Stimulated activated CD8-positive, alpha-beta memory T cell treated with anti-CD3 and anti-CD28 coated beads, Interleukin-15, amount 100 ng/mL, for 1 hour (primary cell): ENCODE data around the gene SRPK2.

Source experiments
- DNase-seq: peaks from one replicate; pipeline ENCODE4 v3.0.0-alpha.2; 2020; ENCODE audit warnings: low read depth

SRPK2 gene

GRCh38 chr7:105133986-105134655 lies 254.6 kb downstream of the SRPK2 start:
- DNase-seq = no peak

GRCh38 chr7:105133358-105133757 lies 255.4 kb downstream of the SRPK2 start:
- no peak for DNase-seq

DNA sequence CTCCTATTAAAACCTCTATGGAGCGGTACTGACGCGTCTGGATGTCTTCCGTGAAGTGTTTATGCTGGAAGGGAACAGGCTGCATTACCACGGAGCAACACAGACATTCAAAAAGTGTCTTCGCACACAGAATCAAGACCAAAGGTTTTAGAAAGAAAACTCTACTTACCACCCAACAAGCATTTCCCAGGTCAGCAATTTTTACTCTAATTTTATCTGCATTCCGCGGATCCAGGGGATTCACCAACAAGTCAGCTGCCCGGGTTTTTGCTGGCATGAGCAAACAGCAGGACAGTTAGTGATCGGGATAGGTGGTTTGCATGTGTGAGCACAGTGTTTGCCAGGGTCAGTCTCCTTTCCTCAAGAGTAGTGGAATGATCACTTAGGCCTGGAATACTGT lies 255.9 kb downstream of the SRPK2 start:
- no peak for DNase-seq

- no peak for DNase-seq
These were observed 256.4 kb downstream of the SRPK2 start for GRCh38 chr7:105132335-105132734.

- no peak for DNase-seq
These were observed 256.8 kb downstream of the SRPK2 start for GRCh38 chr7:105131890-105132289.

DNA sequence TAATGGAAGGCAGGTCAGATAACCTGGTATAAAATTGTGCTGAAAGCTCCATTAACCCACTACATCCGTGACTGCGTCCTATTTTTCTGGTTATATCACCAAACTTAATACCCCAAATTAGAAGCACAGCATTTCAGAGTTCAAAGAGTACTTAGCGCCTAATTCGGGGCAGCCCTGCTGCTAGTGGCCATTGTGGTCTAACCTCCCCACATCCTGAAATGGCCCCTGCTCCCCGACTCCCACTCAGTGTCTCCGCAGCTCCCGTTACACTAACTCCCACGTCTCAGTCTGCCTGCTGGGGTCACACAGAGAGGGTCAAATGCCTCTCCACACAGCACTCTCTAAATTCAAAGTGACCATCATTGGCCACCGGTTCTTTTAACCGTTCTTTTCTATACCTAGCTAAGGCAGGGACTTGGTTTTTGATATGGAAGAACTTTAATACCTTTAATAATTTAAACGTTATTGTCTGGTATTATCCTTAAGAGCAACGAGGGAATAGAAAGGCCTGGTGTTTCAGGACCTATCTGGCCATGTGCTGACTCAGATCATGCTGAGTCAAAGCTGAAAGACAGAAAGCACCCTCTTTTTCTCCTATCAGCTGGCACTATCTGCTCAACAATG lies 257.6 kb downstream of the SRPK2 start:
- no peak for DNase-seq

DNA sequence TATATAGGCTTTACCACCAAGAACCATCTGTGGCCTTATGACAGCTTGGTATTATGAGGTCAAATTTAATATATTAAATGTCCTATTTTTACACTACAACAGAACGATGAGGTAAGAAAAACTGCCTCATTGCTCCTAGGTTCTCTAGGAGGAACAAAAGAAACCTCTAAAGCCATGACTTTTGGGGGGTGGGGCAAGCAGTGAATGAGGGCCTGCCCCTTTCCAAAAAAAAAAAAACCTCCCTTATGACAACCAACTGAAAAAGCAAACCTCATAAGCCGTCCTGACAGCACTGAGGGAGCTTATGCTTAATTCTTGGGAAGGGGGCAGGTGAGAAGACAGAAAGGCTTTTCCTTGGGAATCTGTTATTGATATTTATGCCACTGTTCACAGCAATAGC lies 258.1 kb downstream of the SRPK2 start:
- DNase-seq = no peak

GRCh38 chr7:105130048-105130447 lies 258.7 kb downstream of the SRPK2 start:
- DNase-seq = no peak

GRCh38 chr7:105127179-105127578 lies 261.5 kb downstream of the SRPK2 start:
- no peak for DNase-seq

- no peak for DNase-seq
These were observed 262.2 kb downstream of the SRPK2 start for GRCh38 chr7:105126436-105126975.

GRCh38 chr7:105125745-105126144 lies 263.0 kb downstream of the SRPK2 start:
- DNase-seq = no peak

GRCh38 chr7:105122619-105123018 lies 266.1 kb downstream of the SRPK2 start:
- no peak for DNase-seq

GRCh38 chr7:105118612-105119600 lies 269.8 kb downstream of the SRPK2 start:
- no peak for DNase-seq

GRCh38 chr7:105112440-105113418 lies 276.0 kb downstream of the SRPK2 start:
- no peak for DNase-seq

GRCh38 chr7:105107458-105107857 lies 281.3 kb downstream of the SRPK2 start:
- no peak for DNase-seq

- DNase-seq = no peak
These were observed 282.2 kb downstream of the SRPK2 start for GRCh38 chr7:105106473-105106872.

GRCh38 chr7:105105579-105105978 lies 283.1 kb downstream of the SRPK2 start:
- no peak for DNase-seq

DNA sequence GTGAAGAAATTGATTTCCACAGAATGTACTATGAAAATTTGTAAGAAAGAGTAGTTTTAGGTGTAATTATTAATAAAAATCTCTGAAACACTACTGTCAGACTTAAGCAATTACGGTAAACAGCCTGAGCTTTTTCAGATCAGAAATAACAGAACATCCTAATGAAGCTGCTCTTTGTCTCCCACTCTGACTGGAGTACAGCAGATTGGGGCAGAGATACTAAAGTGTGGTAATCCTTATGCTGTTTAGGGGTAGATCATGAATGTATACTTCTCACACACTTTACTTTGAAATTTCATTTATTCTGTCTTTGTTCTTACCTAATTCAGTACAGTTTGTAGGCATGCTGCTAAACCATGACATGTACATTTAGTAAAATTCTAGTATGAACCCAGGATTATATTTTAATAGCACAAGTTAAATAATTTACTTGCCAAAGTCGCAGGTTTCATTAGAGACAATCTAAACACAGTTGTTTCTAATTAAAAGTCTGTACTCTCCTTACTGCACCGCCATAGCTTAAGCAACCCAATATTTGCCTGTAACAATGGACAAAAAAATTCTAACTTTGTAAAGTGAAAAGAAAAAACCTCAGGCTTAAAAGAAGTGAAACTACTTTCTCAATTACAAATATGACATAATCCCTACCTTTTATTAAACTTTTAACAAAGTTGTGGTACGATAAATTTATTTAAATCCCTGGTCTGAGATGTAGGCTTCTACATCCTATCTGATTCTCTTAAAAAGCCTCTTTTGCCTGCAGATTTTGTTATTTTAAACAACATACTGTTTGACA lies 286.0 kb downstream of the SRPK2 start:
- DNase-seq = no peak

GRCh38 chr7:105101864-105102263 lies 286.9 kb downstream of the SRPK2 start:
- no peak for DNase-seq

GRCh38 chr7:105098863-105099515 lies 289.7 kb downstream of the SRPK2 start:
- DNase-seq = no peak
